Right lung (tissue), 5 donors: ENCODE results near the gene VENTX. TPM values are rescaled to one million over a fixed set of nuclear protein-coding genes. Genes with fewer than 3 reads are reported as not detected.

ENCODE experiments used
- DNase-seq, 2 donors: peaks; one replicate each; pipeline ENCODE4 v3.0.0-alpha.2; 2013
- polyA plus RNA-seq, 5 donors: library from polyadenylated mRNA; unstranded; fragments of 120-200 nt; gene quantifications; one replicate each; pipeline versions ENCODE4 v1.2.1 to v1.2.3, GENCODE V29; 2013; ENCODE audit warnings: inconsistent platforms in 1 of 5, low replicate concordance in 1 of 5; ENCODE audit not compliant: insufficient read length in 5 of 5, insufficient read depth in 1 of 5

The VENTX gene
- polyA plus RNA-seq, 5 donors = 0.09 to 0.32 (median 0.21) TPM

GRCh38 chr10:133201948-133202725, 35.5 kb upstream of the VENTX start:
- no peak for DNase-seq

- no peak for DNase-seq
Observed at GRCh38 chr10:133202778-133203651, 34.6 kb upstream of the VENTX start.

GRCh38 chr10:133203652-133204195, 33.9 kb upstream of the VENTX start:
- DNase-seq = no peak

GRCh38 chr10:133204226-133205015, 33.2 kb upstream of the VENTX start:
- no peak for DNase-seq

GRCh38 chr10:133205146-133205545, 32.5 kb upstream of the VENTX start:
- no peak for DNase-seq

GRCh38 chr10:133206356-133207040, 31.2 kb upstream of the VENTX start:
- no peak for DNase-seq

GRCh38 chr10:133207041-133207600, 30.5 kb upstream of the VENTX start:
- no peak for DNase-seq

- no peak for DNase-seq
Observed at GRCh38 chr10:133207627-133208026, 30.0 kb upstream of the VENTX start.

- DNase-seq = no peak
Observed at GRCh38 chr10:133208466-133208865, 29.2 kb upstream of the VENTX start.

GRCh38 chr10:133209117-133209516, 28.5 kb upstream of the VENTX start:
- DNase-seq = no peak

- no peak for DNase-seq
Observed at GRCh38 chr10:133209641-133210040, 28.0 kb upstream of the VENTX start.

GRCh38 chr10:133210398-133211140, 27.1 kb upstream of the VENTX start:
- DNase-seq = no peak

- no peak for DNase-seq
Observed at GRCh38 chr10:133211141-133211830, 26.4 kb upstream of the VENTX start.

- no peak for DNase-seq
Observed at GRCh38 chr10:133211959-133212852, 25.4 kb upstream of the VENTX start.

GRCh38 chr10:133212853-133213494, 24.7 kb upstream of the VENTX start:
- DNase-seq = no peak

- no peak for DNase-seq
Observed at GRCh38 chr10:133213641-133214467, 23.8 kb upstream of the VENTX start.
